HT1080 (cell line): ENCODE results near the gene MTMR10. TPM values are rescaled to one million over a fixed set of nuclear protein-coding genes. Genes with fewer than 3 reads are reported as not detected.

Experiments used
- DNase-seq: peaks from one replicate; pipeline ENCODE4 v3.0.0-alpha.2; 2015; ENCODE audit warnings: low read depth
- polyA plus RNA-seq, 2 experiments: library from polyadenylated mRNA; depleted of rRNA; stranded (reverse); fragments of >200 nt; gene quantifications; 2 replicates each; pipeline ENCODE4 v1.2.3, GENCODE V29; 2015
- total RNA-seq: library from RNA; depleted of rRNA; stranded (reverse); fragments of >200 nt; shearing (Covaris generic); gene quantifications from 2 replicates; pipeline ENCODE4 v1.2.3, GENCODE V29; 2014; rRNA removed

The MTMR10 gene, protein sequence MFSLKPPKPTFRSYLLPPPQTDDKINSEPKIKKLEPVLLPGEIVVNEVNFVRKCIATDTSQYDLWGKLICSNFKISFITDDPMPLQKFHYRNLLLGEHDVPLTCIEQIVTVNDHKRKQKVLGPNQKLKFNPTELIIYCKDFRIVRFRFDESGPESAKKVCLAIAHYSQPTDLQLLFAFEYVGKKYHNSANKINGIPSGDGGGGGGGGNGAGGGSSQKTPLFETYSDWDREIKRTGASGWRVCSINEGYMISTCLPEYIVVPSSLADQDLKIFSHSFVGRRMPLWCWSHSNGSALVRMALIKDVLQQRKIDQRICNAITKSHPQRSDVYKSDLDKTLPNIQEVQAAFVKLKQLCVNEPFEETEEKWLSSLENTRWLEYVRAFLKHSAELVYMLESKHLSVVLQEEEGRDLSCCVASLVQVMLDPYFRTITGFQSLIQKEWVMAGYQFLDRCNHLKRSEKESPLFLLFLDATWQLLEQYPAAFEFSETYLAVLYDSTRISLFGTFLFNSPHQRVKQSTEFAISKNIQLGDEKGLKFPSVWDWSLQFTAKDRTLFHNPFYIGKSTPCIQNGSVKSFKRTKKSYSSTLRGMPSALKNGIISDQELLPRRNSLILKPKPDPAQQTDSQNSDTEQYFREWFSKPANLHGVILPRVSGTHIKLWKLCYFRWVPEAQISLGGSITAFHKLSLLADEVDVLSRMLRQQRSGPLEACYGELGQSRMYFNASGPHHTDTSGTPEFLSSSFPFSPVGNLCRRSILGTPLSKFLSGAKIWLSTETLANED
- 11.7 and 12.6 TPM in 2 replicates for total RNA-seq
- 10.8 and 14.2 TPM in 2 replicates for polyA plus RNA-seq (2015; cell fraction: cytosol; rRNA removed)
- 15.9 and 16.5 TPM in 2 replicates for polyA plus RNA-seq (2015; cell fraction: nucleus; rRNA removed)

DNA sequence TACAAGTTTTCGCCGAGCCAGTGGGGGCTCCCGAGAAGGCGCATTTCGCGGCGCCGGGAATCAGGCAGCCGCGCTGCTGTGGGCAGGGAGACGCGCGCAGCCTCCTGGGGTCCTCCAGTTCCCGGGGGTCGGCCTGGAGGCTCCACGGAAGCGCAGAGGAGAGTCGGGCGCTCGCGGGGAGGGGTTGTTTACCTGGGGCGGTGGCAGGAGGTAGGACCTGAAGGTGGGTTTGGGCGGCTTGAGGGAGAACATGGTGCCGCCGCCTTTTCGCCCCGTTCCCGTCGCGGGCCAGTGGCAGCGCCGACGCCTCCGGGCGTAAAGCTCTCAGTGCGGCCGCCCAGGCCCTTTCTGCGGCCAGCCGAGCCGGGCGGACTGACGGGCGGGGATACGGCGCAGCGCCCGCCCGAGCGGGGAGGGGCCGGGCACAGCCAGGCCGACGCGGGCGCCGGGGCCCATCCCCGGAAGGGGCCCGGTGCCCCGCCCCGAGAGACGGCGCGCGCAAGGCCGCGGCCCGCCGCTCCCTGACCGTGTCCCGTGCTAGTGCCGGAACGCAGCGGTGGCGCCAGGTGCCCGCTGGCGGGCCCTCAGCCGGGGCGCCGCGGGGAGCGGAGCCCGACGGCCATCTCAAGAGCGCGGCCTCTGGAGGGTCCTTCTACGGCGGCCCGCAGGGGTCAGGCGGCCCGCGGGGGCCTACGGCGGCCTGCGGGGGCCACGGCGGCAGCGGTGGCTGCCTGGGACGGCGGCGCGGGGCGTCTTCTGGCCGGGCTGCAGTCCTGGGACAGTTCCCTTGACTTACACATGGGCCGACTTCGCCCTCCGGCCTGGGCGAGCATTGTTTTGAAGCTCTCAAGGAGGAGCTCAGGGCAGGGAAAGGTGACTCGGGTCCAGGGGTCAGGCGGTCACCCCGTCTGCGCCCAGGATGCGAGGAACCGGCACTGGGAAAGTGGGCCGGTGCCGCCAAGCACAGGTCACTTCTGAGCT lies at the start of gene MTMR10:
Gene MTMR10, minus strand, starts transcription at position 374 of the 981 bp plus-strand sequence. Its CDS starts 122 bp downstream, at position 252.
- DNase-seq: peak; percentile 69

- DNase-seq: no peak
Observed at GRCh38 chr15:31040611-31041010, 49.2 kb upstream of the MTMR10 start.

DNA sequence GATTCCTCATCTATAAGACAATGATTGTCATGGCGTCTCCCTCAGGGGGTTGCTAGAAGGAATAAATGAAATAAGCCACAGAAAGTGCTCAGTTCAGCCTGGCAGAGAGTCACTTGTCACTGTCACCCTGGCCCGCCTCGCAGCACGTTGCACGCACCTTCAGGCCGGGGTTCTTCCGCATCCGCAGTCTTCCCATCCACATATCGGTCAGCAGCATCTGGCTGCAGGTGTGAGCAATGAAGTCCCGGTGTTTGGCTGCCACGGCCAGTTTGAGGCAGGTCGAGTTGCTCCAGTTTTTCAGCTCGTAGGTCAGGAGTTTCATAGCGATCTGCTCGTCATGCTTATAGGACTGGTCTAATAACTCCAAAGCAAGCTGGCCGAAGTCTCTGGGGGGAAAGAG lies 48.5 kb upstream of the MTMR10 start:
- DNase-seq: no peak

DNA sequence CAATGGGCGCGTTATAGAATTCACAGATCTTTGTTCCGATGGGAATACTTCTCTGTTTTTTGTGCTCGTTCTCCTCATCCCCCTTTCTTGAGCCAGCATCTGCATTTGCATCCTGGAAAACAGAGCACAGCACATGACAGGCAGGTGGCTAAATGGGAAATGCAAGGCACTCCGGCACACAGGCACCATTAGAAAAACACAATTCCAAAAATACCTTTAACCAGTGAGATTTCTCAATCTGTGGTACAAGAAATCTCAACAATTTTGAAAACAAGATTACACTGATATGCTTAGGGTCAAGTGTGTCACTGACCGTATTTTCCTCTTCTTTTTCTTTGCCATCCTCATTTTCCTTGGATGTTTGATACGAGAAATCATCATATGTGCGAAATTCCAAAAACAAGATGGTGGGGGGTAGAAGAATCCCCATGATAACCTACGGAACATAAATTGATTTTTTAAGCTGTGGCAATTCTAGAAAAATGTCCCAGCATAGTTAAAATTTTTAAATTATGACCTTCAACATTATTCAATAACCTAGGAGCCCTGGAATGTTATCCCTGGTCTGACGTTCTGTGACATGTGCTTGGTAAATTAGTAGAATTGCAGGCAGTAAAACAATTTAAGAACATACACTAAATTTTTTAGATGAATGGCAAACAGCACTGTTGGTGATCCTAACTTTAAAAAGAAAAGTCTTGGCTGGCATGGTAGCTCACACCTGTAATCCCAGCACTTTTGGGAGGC lies 46.5 kb upstream of the MTMR10 start:
- DNase-seq: no peak

GRCh38 chr15:31036783-31037182 lies 45.4 kb upstream of the MTMR10 start:
- no peak for DNase-seq

- DNase-seq: no peak
Observed at GRCh38 chr15:31035610-31036009, 44.2 kb upstream of the MTMR10 start.

DNA sequence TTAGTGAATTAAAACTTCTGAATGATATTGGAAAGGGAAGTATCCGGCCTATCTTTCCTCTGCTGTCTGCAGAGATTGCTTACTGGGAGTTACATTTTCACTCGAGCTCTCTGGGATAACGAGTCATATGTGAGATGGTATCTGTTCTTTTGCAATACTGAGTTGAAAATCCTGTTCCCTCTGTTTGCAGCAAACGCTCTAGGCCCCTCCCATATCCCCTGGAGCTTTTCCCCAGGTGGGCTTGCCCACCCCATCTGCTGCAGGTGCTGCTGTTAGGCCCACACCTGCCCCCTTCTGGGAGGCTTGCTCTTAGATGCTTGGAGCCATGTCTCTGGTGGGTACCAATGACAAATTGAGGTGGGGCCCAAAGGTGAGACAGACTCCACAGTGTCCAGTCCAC lies 42.7 kb upstream of the MTMR10 start:
- DNase-seq: no peak

DNA sequence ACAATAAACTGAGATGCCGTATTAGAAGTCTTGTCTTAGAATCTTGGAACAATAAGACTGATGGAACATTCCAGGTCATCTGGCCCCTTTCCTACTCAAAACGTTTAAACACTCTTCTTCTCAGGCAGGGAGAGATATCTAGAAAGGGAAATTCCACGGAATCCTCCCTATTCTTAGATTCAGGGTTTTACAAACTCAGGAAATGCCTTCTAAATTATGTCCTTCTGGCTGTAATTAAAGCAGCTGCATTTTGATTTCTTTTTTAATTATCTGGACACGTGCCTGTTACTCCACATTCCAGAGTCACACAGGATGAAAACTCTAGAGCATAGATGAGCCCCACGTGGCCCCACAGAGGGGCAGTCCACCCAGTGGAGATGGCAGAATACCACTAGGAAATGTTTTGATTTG lies 41.5 kb upstream of the MTMR10 start:
- DNase-seq: no peak

DNA sequence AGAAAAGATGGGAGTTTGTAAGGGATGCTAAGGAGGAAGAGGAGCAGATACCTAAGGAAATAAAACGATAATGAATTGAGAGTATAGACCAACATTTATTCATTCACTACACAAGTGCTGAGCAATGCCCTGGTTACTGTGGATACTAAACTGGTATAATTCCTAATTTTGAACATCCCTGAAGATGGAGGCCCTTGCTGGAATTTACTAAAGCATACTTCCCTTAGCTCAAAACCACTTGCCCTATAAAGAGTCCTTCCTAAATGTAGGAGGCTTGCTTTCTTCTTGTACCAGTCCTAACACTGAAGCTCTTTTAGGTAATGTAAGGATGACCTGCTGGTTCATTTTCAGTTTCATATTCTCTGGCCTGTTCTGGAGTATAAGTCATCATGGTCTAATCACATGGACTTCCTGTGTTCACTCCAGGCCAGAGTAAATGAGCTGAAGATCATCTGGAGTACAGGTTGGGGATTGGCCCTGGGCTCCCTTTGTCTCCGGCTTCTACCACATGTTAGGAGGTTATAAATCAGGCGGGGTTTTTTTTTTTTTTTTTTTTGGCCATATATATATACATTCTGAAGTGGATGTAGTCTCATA lies 40.1 kb upstream of the MTMR10 start:
- DNase-seq: peak; percentile 65

DNA sequence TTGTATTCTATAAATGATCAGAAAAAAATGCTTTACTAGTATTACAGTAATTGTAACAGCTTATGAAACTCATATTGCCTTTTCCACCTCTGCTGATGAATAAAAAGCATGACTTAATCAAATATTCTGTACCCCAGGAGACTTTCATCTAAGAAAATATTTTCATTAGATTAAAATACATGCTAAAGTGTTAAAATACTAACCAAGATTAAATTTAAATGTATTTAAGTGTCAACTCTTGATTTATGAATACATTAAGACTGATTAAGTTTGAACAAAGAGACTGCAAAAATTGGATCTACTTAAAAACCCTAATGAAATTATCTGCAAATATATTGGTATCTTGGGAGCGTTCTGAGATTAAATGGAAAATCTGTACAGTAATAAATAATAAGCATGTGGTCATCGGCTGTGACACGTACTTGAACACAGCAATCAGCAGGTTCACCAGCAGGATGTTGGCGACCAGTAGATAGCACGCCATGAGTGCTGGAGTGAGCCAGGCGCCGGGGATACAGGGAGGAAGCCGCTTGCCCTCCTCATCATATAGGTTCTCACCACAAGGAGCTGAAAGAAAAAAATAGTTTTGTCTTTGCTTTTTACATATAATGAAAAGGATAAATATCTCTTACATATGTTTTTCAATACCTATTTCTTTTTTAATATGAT lies 36.6 kb upstream of the MTMR10 start:
- DNase-seq: no peak

- no peak for DNase-seq
Observed at GRCh38 chr15:31025996-31026395, 34.6 kb upstream of the MTMR10 start.

DNA sequence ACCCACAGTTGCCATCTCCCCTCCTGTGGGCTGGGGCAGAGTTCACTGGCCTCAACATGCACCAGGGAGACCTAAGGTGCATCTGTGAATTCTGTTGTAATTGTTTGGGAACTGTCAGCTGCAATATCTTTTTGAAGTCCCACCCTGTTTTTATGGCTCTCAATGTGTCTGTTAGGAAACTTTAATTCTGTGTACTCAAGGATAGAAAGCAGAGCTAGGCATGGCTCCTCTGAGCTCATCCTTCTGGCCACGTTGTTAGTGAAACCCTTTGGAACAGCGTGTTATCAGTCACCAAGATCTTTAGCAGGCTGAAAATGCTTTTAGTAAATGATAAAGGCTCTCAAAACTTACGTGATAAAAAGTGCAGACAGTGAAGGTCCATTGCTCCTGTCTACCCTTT lies 33.6 kb upstream of the MTMR10 start:
- DNase-seq: no peak

- DNase-seq: peak; percentile 92
Observed at GRCh38 chr15:31024330-31024729, 32.9 kb upstream of the MTMR10 start.

- DNase-seq: no peak
Observed at GRCh38 chr15:31023841-31024240, 32.4 kb upstream of the MTMR10 start.

DNA sequence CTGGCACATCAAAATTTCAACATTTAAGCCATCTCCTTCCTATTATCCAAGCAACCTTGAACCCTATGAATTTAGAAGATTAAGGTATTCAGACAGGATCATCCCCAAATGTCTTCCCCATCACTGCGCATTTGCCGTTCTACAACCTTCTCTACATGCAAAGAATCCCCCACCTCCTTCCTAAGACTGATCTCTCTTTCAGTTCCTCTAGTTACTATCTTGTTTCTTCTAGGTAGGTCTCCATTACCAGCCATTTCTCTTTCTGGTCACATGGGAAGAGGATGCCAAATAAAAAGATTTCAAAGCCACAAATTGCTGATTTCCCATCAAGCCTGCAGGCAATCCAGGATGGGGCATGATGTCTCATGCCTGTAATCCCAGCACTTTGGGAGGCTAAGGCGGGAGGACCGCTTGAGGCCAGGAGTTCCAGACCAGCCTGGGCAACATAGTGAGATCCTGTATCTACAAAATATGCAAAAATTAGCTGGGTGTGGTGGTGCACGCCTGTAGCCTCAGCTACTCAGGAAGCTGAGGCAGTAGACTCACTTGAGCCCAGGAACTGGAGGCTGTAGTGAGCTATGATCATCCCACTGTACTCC lies 29.7 kb upstream of the MTMR10 start:
- DNase-seq: no peak

GRCh38 chr15:31020542-31020941 lies 29.1 kb upstream of the MTMR10 start:
- DNase-seq: no peak

GRCh38 chr15:31019986-31020385 lies 28.6 kb upstream of the MTMR10 start:
- no peak for DNase-seq

- DNase-seq: no peak
Observed at GRCh38 chr15:31017311-31017710, 25.9 kb upstream of the MTMR10 start.

DNA sequence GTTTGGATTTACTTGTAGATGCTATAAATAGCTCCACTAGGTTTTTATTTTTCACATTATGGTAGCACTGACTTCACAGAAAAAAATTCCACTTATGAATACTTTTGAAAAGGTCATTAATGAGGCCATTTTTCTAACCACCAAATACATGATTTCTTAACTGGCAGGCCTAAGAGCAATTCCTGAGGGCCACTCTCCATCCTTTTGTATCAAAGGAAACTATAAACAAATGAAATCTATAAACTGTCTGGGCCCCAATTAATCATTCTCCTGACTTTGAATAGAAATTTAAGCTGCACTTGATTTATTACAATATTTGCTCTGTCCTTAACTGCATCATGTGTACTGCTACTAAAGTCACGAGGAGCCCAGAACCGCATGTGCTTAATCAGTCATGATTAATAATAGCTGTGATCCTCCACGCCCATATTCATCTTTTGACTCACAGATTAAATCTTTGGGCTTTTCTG lies 25.1 kb upstream of the MTMR10 start:
- no peak for DNase-seq
